ENCODE measurements around the gene FAM221B.

- TF ChIP-seq PATZ1 (CRISPR knock-in tag; IDR thresholded peaks at IDR 0.05; ENCODE audit: borderline replicate concordance) (no peak), TSHZ2 (CRISPR knock-in tag; IDR thresholded peaks at IDR 0.05) (no peak), ARNTL (CRISPR knock-in tag; IDR thresholded peaks at IDR 0.05; ENCODE audit: borderline replicate concordance, low read depth) (no peak), ESRRG (CRISPR knock-in tag; IDR thresholded peaks at IDR 0.05) (no peak), ISL1 (CRISPR knock-in tag; IDR thresholded peaks at IDR 0.05) (no peak)
Measured at GRCh38 chr9:35859990-35860339, 31.4 kb upstream of the FAM221B start.

Data from SK-N-SH treated with all-trans-retinoic acid at 6 μM for 48 hours (cell line).